ENCODE measurements around the gene PTPN14. TPM values are rescaled to one million over a fixed set of nuclear protein-coding genes. Genes with fewer than 3 reads are reported as not detected.

Gene PTPN14
- total and polyA plus RNA-seq, 2 of the 4 experiments (the other 2 are of a cell fraction) = 21.5 to 31.7 TPM

GRCh38 chr1:214462882-214463281, 88.5 kb downstream of the PTPN14 start:
- in situ Hi-C loops (cut with MboI; ENCODE audit: low sequenced_read_pairs) (no loop called here), intact Hi-C loops (cut with micrococcal nuclease) (no loop called here), dilution Hi-C loops (cut with HindIII; ENCODE audit: low sequenced_read_pairs, unreplicated experiment) (no loop called here)
- Histone ChIP-seq H2BK15ac (ENCODE audit: low read depth, low read length) (no peak overlapping the region), H3K4ac (ENCODE audit: low read depth, low read length) (no peak overlapping the region), H4K91ac (ENCODE audit: insufficient read depth, low read depth, low read length) (no peak overlapping the region), H3K14ac (replicated peaks; ENCODE audit: low read depth, low read length) (no peak overlapping the region), H3K4me1 (ENCODE audit: control insufficient read depth, insufficient read depth, low read length) (peaks cover 15% of the 10 kb centered on the region), H3K9me3 (ENCODE audit: control insufficient read depth, insufficient read depth, low read length) (no peaks in the 10 kb centered on the region), H4K20me1 (ENCODE audit: insufficient read depth, low read length) (peaks cover 48% of the 10 kb centered on the region), H3K4me3 (ENCODE audit: insufficient read depth, low read depth, low read length) (no peak overlapping the region), H2AK5ac (ENCODE audit: low read depth, low read length) (no peak overlapping the region), H2AFZ (replicated peaks; ENCODE audit: low read length, poor library complexity) (no peak overlapping the region), H3K9me1 (ENCODE audit: insufficient read depth, low read length) (peaks cover 30% of the 10 kb centered on the region), H3K4me2 (ENCODE audit: low read depth, low read length) (no peak overlapping the region), H3K27ac (ENCODE audit: insufficient read depth, low read length) (no peak overlapping the region), H4K8ac (ENCODE audit: low read depth in 2 of 2, low read length in 2 of 2) (no peak overlapping the region), H3K23ac (ENCODE audit: low read depth, low read length) (no peak overlapping the region), H3K79me1 (ENCODE audit: low read depth in 1 of 2, low read length in 2 of 2) (peaks cover 43 to 72% of the 10 kb centered on the region in 2 experiments), H3K36me3 (ENCODE audit: control insufficient read depth, insufficient read depth, low read length) (peaks cover 14% of the 10 kb centered on the region), H2BK120ac (ENCODE audit: low read depth, low read length) (no peak overlapping the region), H4K5ac (ENCODE audit: low read depth, low read length) (no peak overlapping the region), H3K18ac (ENCODE audit: low read depth, low read length) (no peak overlapping the region), H3K56ac (ENCODE audit: extremely low read depth, insufficient read depth, low read length) (no peak overlapping the region), H3K27me3 (ENCODE audit: control insufficient read depth, insufficient read depth, low read length) (no peaks in the 10 kb centered on the region), H2BK20ac (ENCODE audit: low read depth, low read length) (no peak overlapping the region), H2BK5ac (ENCODE audit: low read depth, low read length, poor library complexity, severe bottlenecking) (no peak overlapping the region), H3K9ac (ENCODE audit: low read depth, low read length) (no peak overlapping the region), H2AK9ac (replicated peaks; ENCODE audit: low read depth, low read length, poor library complexity) (no peak overlapping the region)
- ChIA-PET CTCF (no interaction called here), POLR2A (ENCODE audit: unreplicated experiment) (no interaction called here)
- DNase-seq = no peak
- no peak for ATAC-seq (ENCODE audit: low read depth)
- no CpG with 5 or more reads among the region's 2 CpGs for WGBS, 2 experiments (ENCODE audit: extremely low coverage in 2 of 2, insufficient read length in 1 of 2)
- no TSS peak for BruUV-seq (replicated peaks)
- TF ChIP-seq SMC3 (IDR thresholded peaks at IDR 0.05; ENCODE audit: low read depth, low read length) = no peak
- TF ChIP-seq RFX5 (IDR thresholded peaks at IDR 0.05; ENCODE audit: low read depth, low read length) = no peak
- no peak for TF ChIP-seq RAD21 (IDR thresholded peaks at IDR 0.05; ENCODE audit: low read length)
- TF ChIP-seq MAFK (IDR thresholded peaks at IDR 0.05; ENCODE audit: low read depth, low read length) = no peak
- no peak for TF ChIP-seq RCOR1 (IDR thresholded peaks at IDR 0.05; ENCODE audit: insufficient replicate concordance, low read length)
- TF ChIP-seq CEBPB (IDR thresholded peaks at IDR 0.05; ENCODE audit: low read depth, low read length) = no peak
- TF ChIP-seq NFE2L2 (IDR thresholded peaks at IDR 0.05; ENCODE audit: low read depth, low read length) = no peak
- no peak for TF ChIP-seq CTCF (conservative IDR thresholded peaks at IDR 0.05; ENCODE audit: low read depth, low read length)
- no peak for TF ChIP-seq POLR2A (IDR thresholded peaks at IDR 0.05; ENCODE audit: low read depth, low read length)
- no peak for TF ChIP-seq MAZ (IDR thresholded peaks at IDR 0.05; ENCODE audit: borderline replicate concordance, low read depth, low read length)
- no peak for TF ChIP-seq CHD1 (IDR thresholded peaks at IDR 0.05; ENCODE audit: low read depth, low read length)
- TF ChIP-seq FOS (IDR thresholded peaks at IDR 0.05; ENCODE audit: low read depth, low read length) = no peak
- TF ChIP-seq MXI1 (IDR thresholded peaks at IDR 0.05; ENCODE audit: borderline replicate concordance, low read depth, low read length) = no peak
- no peak for TF ChIP-seq USF2 (IDR thresholded peaks at IDR 0.05; ENCODE audit: low read depth, low read length)
- no peak for TF ChIP-seq ELK1 (IDR thresholded peaks at IDR 0.05; ENCODE audit: borderline replicate concordance, low read depth, low read length)
- no peak for TF ChIP-seq BHLHE40 (IDR thresholded peaks at IDR 0.05; ENCODE audit: low read depth, low read length)

Measured in IMR-90 (cell line).